ENCODE data around the gene ARMCX1.
A peak's percentile ranks its signal among the peaks of the same experiment; 100 is the strongest.
"Not testable (repeated sequence)": the region's sequence is repeated elsewhere in the genome, so short reads cannot be mapped to it uniquely, and the experiment has no call there.

The ARMCX1 gene

DNA sequence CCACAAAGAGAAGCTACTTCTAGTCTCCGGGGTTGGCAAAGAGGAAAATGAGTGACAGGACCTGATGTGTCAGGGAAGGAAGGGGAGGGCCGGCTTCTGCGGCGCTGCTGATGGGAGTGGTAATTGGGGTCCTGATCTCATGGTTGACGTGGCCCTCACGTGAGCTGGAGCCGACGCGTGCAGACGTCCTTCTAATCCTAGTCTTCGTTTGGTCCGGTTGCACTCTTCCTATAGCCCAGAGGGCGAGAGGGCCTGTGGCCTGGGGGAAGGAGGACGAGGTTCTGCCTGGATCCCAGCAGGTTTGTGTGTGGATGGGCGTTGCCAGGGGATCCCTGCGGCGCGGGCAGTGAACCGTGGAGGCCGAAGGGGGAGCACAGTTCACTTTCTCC is at the start of gene ARMCX1:
TSS of gene ARMCX1 (plus strand) at position 186 of the 389 bp plus-strand sequence. CDS start 2,384 bp downstream, outside the sequence.
- no peak for DNase-seq (ENCODE audit: low spot score)

DNA sequence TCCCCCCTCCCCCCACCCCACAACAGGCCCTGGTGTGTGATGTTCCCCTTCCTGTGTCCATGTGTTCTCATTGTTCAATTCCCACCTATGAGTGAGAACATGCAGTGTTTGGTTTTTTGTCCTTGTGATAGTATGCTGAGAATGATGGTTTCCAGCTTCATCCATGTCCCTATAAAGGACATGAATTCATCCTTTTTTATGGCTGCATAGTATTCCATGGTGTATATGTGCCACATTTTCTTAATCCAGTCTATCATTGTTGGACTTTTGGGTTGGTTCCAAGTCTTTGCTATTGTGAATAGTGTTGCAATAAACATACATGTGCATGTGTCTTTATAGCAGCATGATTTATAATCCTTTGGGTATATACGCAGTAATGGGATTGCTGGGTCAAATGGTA is 47.4 kb upstream of the ARMCX1 start:
- DNase-seq (ENCODE audit: low spot score): not testable (repeated sequence)

DNA sequence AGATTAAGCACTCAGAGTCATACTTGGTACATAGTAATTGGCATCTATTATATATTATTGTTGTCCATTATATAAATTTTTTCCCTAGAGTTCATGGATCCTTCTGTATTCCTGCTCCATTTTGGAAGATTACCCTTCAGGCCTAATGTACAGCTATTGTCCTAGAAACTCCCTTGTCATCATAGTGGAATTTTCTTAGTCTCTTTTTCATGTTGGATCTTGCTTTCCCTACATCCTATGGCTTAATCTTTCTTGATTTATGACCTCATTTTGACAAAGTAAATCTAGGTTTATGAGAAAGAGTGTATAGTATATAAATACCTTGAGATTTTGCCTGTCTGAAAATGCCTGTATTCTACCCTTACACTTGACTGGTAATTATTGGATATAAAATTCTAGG is 43.0 kb upstream of the ARMCX1 start:
- DNase-seq (ENCODE audit: low spot score): no peak

DNA sequence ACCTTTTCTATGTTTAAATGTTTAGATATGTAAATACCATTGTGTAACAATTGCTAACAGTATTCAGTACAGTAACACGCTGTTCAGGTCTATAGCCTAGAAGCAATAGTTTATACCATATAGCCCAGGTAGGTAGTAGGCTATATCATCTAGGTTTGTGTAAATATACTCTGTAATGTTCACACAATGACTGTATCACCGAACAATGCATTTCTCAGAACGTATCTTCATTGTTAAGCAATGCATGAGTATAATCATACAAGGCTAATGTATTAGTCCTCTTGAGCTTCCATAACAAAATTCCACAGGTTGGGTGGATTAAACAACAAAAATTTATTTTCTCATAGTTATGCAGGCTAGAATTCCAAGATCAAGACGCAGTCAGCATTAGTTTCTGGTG is 42.4 kb upstream of the ARMCX1 start:
- no peak for DNase-seq (ENCODE audit: low spot score)

DNA sequence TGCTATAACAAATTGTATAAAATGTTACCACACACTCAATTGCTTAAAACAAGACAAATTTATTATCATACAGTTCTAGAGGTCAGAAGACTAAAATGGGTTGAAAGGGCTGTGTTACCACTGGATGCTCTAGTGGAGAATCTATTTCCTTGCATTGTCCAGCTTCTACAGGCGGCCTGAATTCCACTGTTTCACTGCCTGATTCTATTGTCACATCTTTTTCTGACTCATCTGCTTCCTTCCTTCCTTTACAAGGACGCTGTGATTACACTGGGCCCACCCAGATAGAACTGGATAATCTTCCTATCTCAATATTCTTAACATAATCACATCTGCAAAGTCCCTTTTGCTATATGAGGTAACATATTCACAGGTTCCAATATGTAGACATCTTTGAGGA is 19.4 kb upstream of the ARMCX1 start:
- no peak for DNase-seq (ENCODE audit: low spot score)

DNA sequence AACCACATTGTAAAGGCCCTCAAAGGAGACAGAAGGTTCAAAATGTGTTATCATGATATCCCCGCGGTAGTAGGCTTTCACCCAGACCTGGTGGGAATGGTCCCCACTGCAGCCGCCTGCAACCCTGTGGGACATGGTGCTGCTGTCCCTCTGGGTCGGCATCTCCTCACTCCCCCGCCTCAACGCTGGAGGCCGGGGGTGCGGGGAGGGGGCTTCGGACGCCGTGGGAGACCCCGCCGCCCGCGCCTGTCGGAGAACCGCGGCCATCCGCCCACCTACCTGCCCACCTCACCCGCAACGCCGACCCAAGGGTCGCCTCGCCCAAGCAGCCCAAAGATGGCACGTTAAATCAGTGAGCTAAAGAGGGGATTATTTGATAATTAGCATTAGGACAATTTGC is 11.2 kb upstream of the ARMCX1 start:
- DNase-seq (ENCODE audit: low spot score): no peak

DNA sequence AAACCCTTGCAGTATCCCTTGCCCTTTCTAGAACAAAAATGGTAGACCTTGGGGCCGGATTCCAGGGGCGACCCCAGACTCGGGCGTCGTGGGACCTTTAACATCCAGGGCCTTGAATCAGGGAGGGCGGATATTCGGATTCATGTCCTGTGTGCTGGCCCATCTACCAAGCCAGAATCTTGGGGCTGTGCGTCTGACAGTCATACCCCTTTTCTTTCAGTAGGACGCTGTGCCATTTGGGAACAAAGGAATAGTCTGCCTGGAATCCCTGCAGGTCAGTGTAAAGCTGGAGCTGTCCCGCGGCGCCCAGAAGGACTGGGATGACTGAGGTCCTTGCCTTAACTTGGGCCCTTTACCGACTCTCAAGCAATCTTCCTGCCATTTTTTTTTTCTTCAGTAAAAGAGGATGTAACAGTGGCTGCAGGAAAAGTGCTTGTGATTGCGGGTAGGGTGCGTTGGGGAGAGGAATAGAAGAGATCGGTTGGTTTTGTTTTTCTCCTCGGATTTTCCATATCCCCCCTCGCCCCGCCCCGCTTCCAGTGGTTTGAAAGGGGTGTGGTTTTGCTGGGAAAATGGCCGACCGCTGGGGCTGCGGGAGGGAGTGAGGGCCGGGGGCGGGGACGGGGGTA is 518 bp downstream of the ARMCX1 start:
- DNase-seq (ENCODE audit: low spot score): no peak

DNA sequence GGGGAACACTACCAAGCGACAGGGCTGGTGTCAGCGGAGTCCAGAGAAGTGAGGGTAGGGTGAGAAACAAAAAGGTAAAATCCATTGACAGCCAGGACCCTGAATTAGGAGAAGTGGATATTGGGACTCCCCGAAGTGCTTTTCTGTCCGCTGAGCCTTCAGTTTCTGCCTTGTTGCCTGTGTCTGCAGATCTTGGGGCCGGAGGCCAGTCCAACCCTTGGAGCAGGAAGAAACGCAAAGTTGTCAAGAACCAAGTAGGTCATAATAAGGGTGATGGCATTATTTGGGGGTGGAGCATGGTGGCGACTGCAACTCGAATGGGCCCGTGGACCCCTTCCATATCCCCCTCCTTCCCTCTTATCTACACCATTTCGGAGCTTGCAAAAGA is 1.0 kb downstream of the ARMCX1 start:
- DNase-seq (ENCODE audit: low spot score): no peak

DNA sequence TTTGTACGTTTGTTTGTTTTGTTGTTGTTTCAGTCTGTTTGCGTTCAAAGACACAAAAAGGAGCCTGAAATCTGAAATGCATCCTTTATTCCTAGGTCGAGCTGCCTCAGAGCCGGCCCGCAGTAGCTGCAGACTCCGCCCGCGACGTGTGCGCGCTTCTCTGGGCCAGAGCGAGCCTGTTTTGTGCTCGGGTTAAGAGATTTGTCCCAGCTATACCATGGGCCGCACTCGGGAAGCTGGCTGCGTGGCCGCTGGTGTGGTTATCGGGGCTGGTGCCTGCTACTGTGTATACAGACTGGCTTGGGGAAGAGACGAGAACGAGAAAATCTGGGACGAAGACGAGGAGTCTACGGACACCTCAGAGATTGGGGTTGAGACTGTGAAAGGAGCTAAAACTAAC is 2.4 kb downstream of the ARMCX1 start:
- no peak for DNase-seq (ENCODE audit: low spot score)

DNA sequence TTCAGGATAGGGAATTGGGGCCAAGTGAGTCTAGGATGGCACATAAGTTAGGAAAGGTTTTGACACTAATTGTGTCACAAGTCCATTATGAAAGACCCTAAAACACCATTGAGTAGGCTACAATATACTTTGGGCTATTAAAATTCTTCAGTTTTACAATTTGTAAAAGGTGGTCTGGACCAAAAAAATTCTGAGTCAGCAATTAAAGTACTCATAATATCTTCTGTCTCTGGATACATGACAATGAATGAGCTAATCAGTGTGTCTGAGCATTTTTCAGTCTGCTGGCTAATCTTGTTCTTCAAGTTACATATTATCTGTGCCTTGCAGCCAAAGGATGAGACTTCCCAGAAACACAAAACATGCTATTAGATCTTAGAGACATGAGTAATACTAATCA is 14.3 kb downstream of the ARMCX1 start:
- no peak for DNase-seq (ENCODE audit: low spot score)

DNA sequence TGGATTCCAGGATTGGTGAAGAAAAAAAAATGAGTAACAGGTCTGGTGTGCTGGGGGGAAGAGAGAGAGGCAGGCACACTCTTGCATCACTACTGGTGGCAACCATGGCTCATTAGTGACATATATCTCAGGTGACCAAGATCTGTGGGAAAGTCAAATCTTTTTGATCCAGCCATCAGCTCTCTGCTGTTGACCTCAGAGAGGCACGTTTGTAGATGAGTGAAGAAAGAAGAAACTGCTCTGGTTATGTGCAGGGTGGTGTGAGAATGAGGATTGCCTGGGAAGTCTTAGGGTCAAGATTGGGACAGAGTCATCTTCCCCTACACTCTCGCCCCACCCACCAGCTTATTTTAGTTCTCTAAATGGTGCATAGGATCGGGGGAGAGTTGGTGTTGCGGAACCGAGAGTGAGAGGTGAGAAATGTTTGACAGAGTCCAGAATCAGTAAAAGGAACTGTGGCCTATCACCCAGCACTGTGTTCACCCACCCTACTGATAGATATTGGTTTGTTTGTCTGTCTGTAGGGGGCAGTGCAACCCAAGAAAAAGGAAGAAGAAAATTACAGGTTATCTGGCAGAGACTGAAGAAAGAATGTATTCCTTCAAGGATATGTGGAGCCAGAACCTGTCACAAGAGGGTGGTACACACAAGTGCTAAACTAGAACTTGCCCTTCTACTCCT is 45.5 kb downstream of the ARMCX1 start:
- DNase-seq (ENCODE audit: low spot score): peak; percentile 59

DNA sequence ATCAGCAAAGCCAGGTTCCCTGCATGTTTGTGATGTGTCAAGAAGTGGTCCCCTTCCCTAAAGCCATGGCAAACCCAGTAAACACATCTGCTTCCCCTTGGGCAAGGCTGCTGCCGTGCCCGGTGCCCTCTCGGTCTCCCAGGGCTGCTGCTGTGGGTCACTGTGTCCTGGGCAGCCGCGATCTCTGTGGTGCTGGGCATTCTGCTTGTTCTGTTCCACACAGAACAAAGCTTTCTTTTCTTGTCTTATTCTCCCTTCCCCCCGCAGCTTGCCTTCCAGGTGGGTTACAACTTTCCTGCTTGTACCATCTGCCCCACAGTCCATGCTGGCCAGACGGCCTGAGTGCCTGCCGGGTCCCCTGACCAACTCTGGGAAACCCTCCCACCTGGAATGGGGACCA is 49.2 kb downstream of the ARMCX1 start:
- not testable (repeated sequence) for DNase-seq (ENCODE audit: low spot score)

DNA sequence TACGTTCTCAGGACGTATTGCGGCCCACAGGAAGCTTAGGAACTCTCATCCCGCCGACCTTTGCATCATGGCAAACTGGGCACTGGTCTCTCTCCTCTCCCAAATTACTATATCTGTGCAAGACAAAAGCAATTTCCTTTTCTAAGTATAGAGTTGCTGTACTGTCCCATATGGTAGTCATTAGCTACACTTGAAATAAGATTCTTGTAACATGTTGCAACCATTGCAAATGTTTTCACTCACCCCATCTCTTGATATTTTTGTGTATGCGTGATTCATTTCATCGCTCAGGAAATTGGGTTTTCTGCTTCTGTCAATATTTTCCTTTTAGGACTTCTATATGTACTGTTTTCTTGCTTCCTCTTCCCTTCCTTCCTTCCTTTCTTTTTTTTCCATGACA is 51.7 kb downstream of the ARMCX1 start:
- no peak for DNase-seq (ENCODE audit: low spot score)

Data from hematopoietic multipotent progenitor cell treated with erythropoietin and hydrocortisone succinate and interleukin-3 and kit ligand, for 15 days (in vitro differentiated cells).